GM18526 (cell line): ENCODE measurements around the gene MAP10.

Experiments used
- POLR2A ChIP-seq: IDR thresholded peaks from 3 replicates; pipeline ENCODE4 v1.6.1; 2011; ENCODE audit not compliant: insufficient read length; ENCODE audit errors: extremely low read depth

Gene MAP10, protein sequence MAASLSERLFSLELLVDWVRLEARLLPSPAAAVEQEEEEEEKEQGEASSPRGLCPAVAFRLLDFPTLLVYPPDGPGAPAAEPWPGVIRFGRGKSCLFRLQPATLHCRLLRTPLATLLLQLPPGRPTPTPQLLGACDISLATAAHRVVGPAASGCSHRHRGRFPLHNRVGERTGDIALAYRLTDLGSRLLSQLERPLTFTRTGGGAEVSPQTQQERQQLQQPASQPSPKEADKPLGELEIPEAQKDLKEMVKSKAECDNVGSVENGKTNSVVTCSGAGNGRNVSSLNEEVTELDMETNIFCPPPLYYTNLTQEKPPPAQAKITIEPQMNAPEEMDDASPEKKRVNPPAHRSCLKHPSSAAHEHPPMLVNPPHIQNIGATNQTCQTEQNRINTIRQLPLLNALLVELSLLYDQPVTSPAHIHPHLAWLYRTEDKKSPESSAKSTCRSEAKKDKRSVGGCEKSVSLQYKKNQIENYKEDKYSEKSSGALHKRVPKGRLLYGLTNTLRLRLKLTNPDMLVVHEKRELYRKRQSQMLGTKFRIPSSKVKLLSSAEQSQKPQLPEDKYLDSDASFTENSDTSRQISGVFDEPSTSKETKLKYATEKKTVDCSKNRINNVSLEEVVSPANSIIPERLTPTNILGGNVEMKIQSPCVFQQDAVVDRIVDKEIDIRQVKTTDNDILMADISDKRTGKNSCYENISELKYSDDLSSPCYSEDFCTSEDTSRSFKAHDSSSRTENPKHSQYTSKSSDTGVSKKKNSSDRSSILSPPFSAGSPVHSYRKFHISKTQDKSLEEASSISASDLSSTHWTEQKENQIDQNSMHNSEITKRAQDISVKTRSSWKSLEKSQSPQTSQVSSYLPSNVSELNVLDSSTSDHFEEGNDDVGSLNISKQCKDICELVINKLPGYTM

DNA sequence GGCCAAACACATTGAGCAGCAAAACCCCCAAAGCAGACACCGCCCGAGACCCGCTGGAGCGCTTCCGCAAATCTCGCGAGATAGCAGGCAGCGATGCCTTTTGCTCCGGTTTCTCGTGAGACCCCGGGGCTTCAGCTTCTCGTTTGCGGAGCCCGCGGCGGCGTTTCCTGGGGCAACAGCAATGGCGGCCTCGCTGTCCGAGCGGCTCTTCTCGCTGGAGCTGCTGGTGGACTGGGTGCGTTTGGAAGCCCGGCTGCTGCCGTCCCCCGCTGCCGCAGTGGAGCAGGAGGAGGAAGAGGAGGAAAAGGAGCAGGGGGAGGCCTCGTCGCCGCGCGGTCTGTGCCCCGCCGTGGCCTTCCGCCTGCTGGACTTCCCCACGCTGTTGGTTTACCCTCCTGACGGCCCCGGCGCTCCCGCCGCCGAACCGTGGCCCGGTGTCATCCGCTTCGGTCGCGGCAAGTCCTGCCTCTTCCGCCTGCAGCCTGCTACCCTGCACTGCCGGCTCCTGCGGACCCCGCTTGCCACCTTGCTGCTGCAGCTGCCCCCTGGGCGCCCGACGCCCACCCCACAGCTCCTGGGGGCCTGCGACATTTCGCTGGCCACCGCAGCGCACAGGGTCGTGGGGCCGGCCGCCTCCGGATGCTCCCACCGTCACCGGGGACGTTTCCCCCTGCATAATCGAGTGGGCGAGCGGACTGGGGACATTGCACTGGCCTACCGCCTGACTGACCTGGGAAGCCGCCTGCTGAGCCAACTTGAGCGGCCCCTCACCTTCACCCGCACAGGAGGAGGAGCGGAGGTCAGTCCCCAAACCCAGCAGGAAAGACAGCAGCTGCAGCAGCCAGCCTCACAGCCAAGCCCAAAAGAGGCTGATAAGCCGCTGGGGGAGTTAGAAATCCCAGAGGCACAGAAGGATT lies at the start of gene MAP10:
TSS of gene MAP10 (plus strand) at position 148 of the 917 bp plus-strand sequence. CDS start at position 182, 34 bp downstream.
- TF ChIP-seq POLR2A: peak; percentile 75

- TF ChIP-seq POLR2A: no peak
These were observed 40.6 kb upstream of the MAP10 start for GRCh38 chr1:232764458-232765251.

- TF ChIP-seq POLR2A: no peak
These were observed 39.7 kb upstream of the MAP10 start for GRCh38 chr1:232765542-232765941.

- TF ChIP-seq POLR2A: no peak
These were observed 38.9 kb upstream of the MAP10 start for GRCh38 chr1:232766241-232766890.

DNA sequence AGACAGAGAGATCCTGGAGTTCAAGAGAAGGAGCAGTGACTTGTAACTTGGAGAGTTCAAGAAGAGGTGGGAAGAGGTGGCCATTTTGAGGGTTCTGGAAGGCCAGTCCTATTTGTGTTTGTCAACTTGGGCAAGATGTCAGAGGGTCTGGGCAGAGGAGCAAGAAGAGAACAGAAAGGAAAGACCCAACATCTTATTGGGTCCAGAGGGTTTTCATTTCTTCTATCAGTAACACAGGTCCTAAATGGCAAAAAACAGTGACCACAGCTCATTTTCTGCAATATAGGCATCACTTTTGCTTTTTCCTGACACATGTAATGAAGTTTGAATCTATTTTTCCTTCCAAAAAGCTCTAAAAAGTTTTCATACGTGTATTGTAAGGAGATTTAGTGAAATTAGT lies 38.3 kb upstream of the MAP10 start:
- no peak for TF ChIP-seq POLR2A

GRCh38 chr1:232767305-232768074 lies 37.7 kb upstream of the MAP10 start:
- TF ChIP-seq POLR2A: no peak

GRCh38 chr1:232768793-232769192 lies 36.4 kb upstream of the MAP10 start:
- no peak for TF ChIP-seq POLR2A

DNA sequence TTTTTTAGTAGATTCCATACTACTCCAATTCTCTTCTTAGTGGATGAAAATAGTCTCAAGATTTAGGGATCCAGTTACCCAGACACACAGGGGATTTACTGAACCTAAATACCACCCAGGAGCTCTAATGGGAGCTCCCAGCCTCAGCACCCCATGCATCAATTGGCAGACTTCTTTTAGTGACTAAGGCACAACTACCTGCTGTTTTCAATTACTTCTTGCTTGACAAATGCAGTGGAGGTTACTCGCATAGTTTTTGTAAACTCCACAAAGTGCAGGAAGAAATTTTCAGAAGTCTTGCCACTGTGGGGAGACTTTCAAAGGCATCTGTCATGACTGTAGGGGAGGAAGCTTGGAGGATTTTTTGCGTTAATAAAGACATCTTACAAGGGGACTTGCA lies 35.5 kb upstream of the MAP10 start:
- no peak for TF ChIP-seq POLR2A

GRCh38 chr1:232773752-232774151 lies 31.5 kb upstream of the MAP10 start:
- TF ChIP-seq POLR2A: no peak

DNA sequence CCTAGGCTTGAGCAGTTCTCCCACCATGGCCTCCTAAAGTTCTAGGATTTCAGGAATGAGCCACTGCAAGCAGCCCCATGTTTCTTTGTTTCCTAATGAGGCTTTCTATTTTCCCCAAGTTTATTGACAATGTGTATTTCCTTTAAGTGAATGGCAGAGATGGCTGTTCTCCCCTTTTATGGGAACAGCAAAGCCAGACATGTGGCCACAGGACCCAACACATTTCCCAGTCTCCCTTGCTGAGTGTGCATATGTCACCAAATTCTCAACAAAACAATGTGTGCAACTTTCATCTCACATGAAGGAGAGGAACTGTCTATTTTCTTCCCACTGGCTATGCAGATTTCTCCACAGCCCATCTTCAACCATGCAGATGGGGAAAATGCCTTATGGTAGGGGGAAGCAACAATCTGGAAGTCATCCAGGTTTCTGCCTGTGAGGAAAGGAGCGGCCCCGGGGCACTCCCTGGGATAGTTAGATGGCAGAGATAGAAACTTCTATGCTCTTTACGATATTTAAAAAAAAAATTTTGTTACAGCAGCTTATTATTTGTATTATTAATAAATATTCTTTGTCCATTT lies 28.6 kb upstream of the MAP10 start:
- TF ChIP-seq POLR2A: no peak

DNA sequence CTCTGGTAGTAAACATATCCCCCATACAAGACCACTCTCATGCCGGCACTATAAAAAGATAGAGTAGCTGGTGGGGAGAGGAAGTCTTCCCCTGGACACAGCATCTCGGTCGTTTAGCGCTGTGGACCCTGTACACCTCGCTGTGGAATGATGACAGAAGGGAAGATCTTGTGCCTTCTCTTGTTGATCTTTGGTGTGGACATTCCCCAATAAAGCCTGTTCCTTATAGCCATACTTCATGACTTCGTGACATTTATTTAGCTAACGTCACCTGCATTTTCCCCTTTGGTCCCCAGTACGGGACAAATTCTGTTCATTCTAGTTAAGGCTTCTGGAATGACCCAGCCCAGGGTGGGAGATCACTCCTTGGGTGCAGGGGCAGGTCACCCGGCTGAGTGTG lies 24.9 kb upstream of the MAP10 start:
- no peak for TF ChIP-seq POLR2A

DNA sequence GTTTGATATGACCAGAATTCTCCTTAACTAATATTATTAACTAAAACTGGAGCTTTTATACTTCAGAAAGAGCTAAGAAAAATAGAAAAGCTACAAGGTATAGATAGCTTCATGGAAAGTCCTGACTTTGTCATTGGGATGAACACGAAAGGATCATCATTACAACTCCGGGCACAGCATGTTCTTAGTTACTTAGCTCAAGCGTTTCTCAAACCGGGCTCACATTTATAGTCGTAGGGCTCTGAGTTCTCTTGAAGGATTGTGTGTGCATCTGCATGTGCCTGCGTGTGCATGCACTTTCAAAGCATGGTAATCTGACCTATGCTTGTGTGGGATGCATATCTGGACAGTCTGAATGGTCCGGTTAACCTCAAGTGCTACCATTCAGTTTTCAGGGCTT lies 20.4 kb upstream of the MAP10 start:
- TF ChIP-seq POLR2A: no peak
